ENCODE measurements around the gene RGPD8.
"Not testable (repeated sequence)": the region's sequence is repeated elsewhere in the genome, so short reads cannot be mapped to it uniquely, and the experiment has no call there.

The RGPD8 gene

DNA sequence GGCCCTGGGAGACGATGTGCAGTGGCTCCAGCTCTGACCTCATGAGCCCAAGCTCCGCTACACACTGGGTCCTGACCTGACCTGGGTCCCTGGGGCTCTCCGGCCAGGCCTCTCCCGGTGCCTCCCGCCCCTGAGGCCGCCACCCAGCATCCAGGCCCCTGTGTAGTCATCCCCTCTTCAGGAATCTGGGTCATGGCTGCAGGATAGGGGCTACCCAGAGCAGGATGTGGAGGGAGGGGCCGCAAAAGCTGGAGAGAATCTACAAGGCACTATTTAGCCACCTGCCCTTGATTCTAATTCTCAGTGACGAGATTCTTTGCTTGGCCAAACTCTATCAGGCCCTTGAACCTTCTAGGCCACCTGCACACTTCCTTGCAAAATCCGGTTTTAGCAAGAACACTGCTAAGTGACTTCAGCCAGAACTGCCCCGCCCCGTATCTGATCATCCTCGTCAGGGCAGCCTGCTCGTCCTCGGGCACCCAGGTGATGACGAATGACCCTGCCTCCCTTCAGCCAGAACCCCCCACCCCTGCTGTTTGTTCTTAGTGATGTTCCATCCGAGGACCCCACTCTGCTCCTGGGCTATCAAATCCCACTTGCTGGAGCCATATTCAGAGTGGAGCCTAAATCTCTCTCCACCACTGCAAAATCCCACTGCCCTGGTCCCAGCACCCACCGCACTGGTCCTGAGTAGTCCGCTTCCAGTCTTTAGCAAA is 2.4 kb upstream of the RGPD8 start:
- DNase-seq (ENCODE audit: low spot score); FAIRE-seq: not testable (repeated sequence)

GRCh38 chr2:112434890-112435715 is 1.7 kb upstream of the RGPD8 start:
- not testable (repeated sequence) for DNase-seq (ENCODE audit: low spot score); FAIRE-seq

DNA sequence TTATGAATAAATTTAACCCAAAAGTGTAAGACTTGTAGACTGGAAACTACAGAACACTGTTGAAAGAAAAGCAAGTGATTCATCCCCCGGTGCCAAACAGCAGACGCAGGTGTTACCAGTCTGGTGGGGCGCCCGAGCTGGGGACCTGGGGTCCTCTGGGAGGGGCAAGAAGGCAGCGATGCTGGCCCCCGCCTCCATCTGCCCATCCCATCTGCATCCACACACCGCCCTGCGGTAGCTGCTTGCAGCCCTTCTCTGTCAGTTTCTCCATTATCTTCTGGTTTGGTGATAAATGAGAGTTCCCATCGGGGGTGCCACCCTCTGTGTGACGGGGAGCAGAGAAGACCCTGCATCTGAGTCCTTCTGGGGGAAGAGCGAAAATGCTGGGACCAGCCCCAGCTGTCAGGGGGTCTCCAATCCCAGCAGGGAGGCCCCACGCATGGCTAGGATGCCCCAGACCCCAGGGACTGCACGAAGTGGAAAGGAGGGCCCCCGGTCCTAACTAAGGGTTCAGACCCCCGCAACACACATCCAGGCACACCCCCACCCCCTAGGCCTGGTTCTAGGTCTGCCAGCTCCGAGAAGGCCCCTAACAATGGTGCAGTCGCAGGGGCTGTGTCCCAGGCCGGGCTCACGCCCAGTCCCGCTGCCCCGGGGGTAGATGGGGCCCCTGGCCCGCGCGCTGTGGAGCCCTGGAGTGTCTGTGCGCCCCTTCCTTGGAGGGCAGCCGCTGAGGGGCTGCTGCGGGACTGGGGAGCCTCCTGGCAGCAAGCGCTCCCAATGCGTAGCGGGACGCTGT is 686 bp upstream of the RGPD8 start:
- no peak for FAIRE-seq
- no peak for DNase-seq (ENCODE audit: low spot score)

DNA sequence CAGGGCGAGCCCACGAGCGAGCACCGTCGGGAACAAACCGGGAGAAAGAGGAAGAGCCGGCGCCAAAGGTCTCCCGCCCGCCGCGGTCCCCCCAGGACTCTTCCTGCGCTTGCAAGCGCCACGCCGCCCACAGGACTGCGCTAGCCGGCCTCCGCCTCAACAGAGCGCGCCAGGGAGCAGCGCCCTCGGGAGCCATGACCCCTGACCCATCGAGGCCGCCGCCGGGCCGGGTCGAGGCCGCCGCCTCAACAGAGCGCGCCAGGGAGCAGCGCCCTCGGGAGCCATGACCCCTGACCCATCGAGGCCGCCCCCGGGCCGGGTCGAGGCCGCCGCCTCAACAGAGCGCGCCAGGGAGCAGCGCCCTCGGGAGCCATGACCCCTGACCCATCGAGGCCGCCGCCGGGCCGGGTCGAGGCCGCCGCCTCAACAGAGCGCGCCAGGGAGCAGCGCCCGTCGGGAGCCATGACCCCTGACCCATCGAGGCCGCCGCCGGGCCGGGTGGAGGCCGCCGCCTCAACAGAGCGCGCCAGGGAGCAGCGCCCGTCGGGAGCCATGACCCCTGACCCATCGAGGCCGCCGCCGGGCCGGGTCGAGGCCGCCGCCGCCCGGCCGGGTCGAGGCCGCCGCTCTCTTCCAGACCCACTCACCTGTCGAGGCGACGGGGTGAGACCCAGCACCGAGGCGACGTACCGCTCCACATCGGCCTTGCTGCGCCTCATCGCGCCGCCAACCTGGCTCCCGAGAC is 538 bp downstream of the RGPD8 start:
- not testable (repeated sequence) for FAIRE-seq

GRCh38 chr2:112432390-112432734 is 1.1 kb downstream of the RGPD8 start:
- DNase-seq (ENCODE audit: low spot score); FAIRE-seq: not testable (repeated sequence)

More for the DNA sequence above, 538 bp downstream of the RGPD8 start:
- not testable (repeated sequence) for DNase-seq (ENCODE audit: low spot score)

DNA sequence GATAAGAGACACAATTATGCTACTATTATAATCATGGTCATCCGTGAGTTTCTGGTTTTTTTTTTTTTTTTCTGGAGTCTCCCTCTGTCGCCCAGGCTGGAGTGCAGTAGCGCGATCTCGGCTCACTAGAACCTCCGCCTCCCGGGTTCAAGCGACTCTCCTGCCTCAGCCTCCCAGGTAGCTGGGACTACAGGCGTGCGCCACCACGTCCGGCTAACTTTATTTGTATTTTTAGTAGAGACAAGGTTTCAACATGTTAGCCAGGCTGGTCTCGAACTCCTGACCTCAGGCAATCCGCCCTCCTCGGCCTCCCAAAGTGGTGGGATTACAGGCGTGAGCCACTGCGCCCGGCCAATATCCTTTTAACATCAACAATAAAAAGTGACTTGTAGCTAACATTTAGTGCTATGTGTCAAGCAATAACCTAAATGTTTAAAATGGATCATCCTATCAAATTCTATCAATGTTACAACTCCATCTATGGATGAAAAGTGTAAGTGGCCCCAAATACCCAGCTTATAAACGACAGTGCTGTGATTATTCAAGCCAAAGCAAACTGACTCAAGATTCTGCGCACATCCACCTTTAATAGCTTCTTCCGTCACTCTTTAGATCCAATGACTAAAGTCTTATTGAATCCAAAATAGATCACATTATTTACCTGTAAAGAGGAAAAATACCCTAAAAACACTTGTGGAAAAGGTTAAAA is 1.7 kb downstream of the RGPD8 start:
- not testable (repeated sequence) for FAIRE-seq; DNase-seq (ENCODE audit: low spot score)

DNA sequence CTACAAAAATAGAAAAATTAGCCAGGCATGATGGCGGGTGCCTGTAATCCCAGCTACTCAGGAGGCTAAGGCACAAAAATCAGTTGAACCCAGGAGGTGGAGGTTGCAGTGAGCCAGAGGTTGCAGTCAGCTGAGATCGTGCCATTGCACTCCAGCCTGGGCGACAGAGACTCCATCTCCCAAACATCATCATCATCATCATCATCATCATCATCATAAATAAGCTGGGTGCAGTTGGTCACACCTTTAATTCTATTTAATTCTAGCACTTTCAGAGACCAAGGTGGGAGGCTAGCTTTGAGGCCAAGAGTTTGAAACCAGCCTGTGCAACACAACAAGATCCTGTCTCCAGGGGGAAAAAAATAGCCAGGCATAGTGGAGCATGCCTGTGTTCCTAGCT is 8.9 kb downstream of the RGPD8 start:
- DNase-seq (ENCODE audit: low spot score); FAIRE-seq: not testable (repeated sequence)

DNA sequence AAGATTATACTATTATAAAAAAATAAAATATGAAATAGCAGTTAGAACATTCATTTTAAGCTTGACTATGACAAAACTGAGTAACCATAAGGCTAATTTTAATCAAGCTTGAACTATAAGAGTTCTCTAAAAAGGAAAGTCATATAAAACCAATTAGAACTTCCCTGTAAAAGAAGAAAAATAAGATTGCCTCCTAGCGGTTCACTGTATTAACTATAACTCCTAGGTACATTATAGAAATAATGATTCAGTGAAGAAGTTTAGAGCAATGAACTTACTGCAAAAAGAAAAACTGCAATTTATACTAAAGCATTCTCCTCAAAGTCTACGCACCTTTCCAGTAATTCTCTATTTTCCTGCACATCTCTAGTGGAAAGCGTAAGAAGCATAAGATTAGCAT is 16.6 kb downstream of the RGPD8 start:
- DNase-seq (ENCODE audit: low spot score): not testable (repeated sequence)

DNA sequence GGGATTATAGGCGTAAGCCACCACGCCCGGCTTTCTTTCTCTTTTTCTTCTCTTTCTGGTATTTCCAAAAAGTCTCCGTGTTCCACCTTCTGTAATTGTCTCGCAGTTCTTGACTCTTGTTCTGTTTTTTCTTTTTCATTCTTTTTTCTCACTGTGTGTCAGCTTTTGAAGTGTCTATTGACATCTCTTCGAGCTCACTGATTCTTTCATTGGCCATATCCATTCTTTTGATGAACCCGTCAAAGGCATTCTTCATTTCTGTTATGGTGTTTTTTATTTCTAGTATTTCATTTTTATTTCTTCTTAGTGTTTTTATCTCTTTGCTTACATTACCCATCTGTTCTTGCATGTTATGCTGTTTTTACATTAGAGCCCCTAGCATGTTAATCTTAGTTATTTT is 73.4 kb downstream of the RGPD8 start:
- DNase-seq (ENCODE audit: low spot score); FAIRE-seq: not testable (repeated sequence)

More for the DNA sequence above, 16.6 kb downstream of the RGPD8 start:
- not testable (repeated sequence) for FAIRE-seq

DNA sequence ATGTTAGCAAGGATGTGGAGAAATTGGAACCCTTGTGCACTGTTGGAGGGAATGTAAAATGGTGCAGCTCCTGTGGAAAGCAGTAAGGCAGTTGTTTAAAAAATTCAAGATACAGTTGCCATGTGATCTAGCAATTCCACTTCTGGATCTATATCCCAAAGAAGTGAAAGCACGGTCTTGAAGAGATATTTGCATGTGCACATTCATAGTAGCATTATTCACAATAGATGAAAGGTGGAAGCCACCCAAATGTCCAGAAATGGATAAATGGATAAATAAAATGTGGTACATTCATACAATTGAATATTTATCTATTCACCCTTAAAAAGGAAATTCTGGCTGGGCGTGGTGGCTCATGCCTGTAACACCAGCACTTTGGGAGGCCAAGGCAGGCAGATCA is 79.1 kb downstream of the RGPD8 start:
- FAIRE-seq: not testable (repeated sequence)

DNA sequence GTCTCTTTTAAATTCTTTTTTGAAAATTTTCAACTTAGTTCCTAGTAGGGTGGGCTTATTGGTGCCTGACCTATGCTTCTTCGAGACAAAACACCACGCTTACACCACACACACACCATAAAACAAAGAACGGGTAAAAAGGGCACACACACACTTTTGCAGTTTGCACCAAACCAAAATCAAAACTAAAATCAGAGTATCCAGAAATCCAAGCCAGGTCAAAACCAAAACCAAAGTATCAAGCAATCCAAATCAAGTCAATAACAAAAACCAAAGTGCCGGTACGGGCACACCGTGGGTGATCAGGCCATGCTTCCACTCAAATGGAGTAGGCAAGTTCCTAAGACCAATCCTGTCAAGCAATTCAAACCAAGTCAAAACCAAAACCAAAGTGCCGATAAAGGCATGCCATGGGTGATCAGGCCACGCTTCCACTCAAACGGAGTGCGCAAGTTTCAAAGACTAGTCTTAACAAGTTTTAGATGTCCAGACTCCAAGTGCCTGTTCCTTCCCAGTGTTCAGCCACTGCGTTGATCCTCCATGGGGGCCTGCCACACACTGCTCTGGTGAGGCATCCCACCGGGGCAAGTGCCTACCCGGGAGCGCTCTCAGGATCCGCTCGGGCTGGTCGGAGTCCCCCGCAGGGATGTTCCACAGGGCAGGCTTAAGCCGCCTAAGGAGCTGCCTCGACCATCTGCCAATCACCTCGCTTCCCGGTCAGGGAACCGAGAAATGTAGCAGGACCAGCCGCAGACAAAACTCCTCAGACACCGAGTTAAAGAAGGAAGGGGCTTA is 80.4 kb downstream of the RGPD8 start:
- not testable (repeated sequence) for DNase-seq (ENCODE audit: low spot score); FAIRE-seq

More for the DNA sequence above, 79.1 kb downstream of the RGPD8 start:
- DNase-seq (ENCODE audit: low spot score): not testable (repeated sequence)

GRCh38 chr2:112352292-112352691 is 81.2 kb downstream of the RGPD8 start:
- not testable (repeated sequence) for FAIRE-seq; DNase-seq (ENCODE audit: low spot score)

GRCh38 chr2:112345030-112346027 is 88.1 kb downstream of the RGPD8 start:
- FAIRE-seq (no peak), DNase-seq (ENCODE audit: low spot score) (no peak)

DNA sequence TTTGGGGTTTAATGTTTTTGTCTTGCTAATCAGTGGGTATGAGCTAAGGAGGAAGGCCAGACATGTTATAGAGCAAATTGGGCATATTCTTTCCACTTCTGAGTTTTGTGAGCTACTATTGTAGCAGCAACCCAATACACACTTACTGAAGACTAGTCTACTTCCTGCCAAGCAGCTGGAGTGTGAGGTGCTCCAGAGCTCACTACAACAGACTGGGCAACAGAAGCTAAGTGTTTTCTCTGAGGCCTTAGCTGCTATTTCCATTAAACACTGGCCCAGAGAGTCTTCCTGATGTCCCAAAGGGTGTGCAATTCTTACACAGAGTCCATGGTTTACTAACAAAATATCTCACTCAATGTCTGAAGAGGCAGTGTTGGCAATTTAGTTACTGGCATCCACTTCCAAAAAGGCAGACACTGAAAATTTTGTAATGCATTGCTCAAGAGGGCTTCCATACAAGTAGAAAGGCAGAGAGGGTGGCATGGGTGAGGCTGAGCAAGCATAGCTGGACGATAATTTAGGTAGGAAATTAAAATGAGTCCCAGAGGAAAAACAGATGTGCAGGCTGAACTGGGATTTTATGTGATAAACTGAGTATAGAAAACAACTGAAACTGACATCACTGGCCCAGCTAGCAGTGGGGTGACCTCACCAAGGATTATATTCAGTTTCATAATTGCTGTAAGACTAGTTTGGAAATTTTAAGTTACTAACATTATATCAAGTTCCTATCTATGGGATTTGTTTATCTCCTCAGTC is 89.4 kb downstream of the RGPD8 start:
- DNase-seq (ENCODE audit: low spot score) (no peak), FAIRE-seq (no peak)

DNA sequence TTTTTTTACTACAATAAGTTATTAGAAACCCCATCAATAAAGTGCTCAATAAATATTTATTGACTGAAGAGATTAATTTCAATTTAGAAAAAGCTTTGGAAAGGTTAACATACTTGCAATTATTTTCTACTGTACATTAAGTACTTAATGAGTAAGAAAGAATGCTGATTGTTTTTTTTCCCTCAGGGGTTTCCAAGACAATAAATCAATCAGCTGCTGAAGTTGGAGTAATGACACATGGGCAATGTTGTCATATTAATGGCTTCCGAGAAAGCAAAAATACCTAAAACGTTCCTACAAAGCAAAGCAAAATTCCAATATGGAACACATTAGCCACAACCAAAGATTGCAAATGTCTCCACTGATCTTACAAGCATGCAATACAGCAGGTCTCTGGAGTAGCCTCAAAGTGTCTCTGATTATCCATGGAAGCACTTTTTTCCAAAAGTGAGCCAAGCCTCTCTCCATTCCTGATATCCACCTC is 91.3 kb downstream of the RGPD8 start:
- DNase-seq (ENCODE audit: low spot score) (no peak), FAIRE-seq (no peak)

GRCh38 chr2:112340475-112341267 is 92.8 kb downstream of the RGPD8 start:
- DNase-seq (ENCODE audit: low spot score) (no peak), FAIRE-seq (no peak)
